Uterus (tissue), 2 donors: ENCODE measurements around the gene TMEM191C.
"Not testable (repeated sequence)": the region's sequence is repeated elsewhere in the genome, so short reads cannot be mapped to it uniquely, and the experiment has no call there.

Source experiments
- POLR2A ChIP-seq, 2 donors: fragments of 450-650 bp; IDR thresholded peaks; one replicate each; pipeline ENCODE4 v1.6.1; 2016; ENCODE audit warnings: antibody characterized with exemption in 2 of 2, mild to moderate bottlenecking in 1 of 2, moderate library complexity in 1 of 2
- TF ChIP-seq, protein P1 (sequence below), 4 experiments: fragments of 200-600 bp in 2 of 4; fragments of 450-650 bp in 2 of 4; sonication (generic) in 2 of 4; IDR thresholded peaks; one replicate each; pipeline ENCODE4 v1.5.1; 2016 to 2019; ENCODE audit warnings: antibody characterized with exemption in 4 of 4, mild to moderate bottlenecking in 2 of 4, moderate library complexity in 1 of 4

DNA sequence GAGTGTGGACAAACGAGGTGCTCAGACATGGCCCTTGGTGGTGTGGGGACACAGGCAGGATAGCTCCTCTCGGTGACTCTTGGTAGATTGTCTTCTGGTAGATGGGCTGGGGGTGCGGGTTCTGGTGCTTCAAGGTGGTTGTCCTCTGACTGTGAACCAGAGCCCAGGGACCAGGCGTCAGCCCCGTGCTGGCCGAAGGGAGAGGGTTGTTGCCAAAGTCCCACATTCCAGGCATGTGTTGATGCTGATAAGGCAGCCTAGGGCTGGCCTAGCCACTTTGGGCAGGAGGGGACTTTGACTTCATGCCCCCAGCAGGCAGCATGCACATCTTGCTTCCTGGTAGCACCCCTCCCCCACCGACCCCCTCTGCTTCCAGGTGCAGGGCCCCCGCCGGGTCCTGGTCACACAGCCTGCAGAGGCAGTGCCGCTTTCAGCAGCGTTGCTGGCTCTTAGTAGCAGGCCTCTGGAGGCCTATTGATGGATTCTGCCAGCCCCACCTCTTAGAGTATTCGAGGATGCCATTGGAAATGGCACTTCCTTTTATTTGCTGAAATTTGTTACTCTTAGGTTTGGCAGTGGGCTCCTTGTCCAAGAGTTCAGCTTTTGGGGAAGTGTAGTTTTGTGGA is 43.0 kb upstream of the TMEM191C start:
- TF ChIP-seq POLR2A (IDR thresholded peaks at IDR 0.05): not testable (repeated sequence)
- TF ChIP-seq, protein P1, sequence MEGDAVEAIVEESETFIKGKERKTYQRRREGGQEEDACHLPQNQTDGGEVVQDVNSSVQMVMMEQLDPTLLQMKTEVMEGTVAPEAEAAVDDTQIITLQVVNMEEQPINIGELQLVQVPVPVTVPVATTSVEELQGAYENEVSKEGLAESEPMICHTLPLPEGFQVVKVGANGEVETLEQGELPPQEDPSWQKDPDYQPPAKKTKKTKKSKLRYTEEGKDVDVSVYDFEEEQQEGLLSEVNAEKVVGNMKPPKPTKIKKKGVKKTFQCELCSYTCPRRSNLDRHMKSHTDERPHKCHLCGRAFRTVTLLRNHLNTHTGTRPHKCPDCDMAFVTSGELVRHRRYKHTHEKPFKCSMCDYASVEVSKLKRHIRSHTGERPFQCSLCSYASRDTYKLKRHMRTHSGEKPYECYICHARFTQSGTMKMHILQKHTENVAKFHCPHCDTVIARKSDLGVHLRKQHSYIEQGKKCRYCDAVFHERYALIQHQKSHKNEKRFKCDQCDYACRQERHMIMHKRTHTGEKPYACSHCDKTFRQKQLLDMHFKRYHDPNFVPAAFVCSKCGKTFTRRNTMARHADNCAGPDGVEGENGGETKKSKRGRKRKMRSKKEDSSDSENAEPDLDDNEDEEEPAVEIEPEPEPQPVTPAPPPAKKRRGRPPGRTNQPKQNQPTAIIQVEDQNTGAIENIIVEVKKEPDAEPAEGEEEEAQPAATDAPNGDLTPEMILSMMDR (IDR thresholded peaks at IDR 0.05): not testable (repeated sequence)
